GM21381 (cell line): Measurements from ENCODE around the gene RNF217.

ENCODE experiments used
- ATAC-seq: cut with Tn5 transposase; IDR thresholded peaks from one replicate; pipeline ENCODE4 v1.9.1; 2021; ENCODE audit warnings: mild to moderate bottlenecking, moderate library complexity; ENCODE audit not compliant: unreplicated experiment

The RNF217 gene

DNA sequence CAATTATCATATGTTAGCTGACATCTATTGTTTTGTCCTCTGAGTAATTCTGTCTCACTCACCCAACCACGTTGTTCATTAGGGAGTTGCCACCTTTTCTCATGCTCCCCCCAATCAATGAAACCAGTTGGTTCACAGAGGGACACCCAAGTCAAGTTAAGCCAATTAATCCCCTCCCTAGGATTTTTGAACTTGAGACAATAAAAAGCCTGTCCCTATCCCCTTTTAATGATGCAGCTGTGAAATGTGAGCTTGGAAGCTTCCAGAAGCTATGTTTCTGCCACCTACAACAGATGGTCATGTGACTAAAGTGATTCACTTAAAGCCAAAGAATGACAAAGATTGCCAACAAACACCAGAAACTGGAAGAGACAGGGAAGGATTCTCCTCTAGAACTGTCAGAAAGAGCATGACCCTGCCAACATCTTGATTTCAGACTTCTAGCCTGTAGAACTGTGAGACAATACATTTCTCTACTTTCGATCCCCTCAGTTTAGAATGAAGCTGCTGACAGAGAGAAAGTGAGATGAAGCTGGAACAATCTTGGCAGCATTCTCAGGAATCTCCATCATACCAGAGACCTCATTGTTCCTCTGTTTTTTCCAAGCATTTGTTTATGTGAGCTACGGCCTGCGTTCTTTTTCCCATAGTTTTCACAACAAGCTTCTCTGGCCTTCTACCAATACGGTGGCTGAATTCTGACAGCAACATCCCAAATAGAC is 133.5 kb downstream of the RNF217 start:
- no peak for ATAC-seq

DNA sequence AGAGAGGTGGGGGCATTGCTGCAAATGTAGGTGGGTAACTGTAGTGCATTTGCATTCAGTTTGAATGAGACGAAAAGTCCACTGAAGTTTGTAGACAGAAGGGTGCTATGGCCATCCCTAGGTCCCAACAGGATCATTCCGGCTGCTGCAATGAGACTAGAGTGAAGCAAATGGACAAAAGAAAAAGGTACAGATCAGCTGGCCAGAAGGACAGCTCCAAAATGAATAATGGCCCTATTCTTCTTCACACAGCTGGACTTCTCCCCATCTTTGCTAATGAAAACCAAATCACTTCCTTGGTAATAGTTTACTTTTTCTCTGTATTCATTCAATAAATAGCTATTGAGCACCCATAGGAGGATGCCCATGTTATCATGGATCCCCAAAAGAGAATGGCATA is 134.9 kb downstream of the RNF217 start:
- no peak for ATAC-seq

DNA sequence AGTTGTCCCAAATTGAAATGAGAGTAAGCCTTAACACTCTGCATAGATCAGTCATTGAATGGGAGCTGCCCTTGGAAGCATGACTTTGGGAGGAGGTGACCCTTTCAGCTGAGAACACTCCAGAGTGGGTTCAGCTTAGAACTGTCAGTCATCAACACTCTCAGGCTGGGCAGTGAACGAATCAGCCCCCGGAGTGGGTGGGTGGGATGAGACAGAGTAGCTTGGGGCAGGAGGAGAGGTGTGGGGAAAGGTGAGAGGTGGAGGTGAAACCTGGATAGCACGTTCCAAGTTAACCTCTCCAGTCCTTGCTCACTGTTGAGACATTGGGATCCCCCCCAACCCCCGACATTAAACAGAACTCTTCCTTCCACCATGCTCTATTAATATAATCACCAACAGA is 136.0 kb downstream of the RNF217 start:
- ATAC-seq, result no peak

DNA sequence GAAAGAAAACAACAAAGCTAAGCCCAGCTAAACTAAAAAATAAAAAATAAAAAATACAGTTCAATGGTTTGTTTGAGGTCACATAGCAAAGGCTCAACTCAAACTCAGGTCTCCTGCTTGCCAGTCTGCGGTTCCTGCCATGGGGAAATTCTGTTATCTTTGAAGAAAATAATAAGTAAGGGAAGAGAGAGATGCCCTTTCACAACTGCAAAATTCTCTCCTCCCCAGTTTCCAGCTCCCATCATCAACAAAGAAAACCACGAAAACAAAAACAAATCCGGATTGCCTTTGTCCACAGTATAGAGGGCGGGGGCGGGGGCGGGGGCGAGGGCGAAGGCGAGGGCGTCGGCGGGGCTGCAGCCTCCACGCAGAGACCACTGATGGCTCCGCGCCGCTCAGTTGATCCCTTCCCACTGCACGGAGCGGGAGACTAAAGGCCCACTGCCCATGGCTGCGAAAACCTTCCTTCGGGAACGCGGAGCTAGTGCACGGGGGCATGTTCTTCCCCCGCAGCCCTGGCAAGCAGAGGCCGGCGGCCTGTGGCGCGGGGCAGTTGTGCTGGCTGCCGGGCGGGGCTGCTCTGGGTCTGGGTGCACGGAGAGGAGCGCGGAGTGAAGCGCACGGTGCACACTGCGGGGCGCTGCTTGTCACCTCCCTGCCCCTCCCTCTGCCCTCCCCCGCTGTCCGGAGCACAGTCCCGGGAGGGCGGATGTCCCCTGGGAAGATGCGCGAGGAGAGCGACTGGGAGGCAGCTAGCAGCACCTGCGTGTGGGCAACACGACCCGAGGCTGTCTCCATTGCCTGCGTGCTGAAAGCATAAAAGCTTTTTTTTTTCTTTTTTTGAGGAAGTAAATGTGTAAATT is 137.2 kb downstream of the RNF217 start:
- ATAC-seq, result no peak

DNA sequence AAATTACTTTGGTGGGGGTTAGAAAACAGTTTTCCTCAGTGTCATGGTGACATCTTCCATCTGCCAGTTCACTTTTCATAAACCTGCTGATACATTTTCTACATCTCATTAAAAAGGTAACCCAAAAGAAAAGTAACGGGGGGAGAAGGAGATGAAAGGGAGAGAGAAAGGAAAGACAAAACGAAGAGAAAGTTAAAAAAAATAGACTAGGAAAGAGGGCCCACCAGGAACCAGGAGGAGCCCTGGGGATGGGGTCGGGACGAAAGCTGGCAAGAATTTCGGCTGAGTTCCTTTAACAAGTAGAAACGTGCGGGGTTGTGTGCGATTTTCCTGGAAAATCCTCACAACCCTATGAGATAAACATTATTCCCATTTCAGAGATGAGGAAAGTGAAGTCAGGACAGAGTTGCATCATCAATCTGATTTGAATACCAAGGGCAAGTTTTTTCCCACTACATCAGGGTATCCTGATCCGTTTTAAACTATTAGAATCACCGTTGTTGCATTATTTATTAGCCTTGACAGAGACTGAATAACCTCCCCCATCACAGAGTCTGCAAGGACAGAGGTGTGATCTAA is 137.9 kb downstream of the RNF217 start:
- ATAC-seq, result no peak

DNA sequence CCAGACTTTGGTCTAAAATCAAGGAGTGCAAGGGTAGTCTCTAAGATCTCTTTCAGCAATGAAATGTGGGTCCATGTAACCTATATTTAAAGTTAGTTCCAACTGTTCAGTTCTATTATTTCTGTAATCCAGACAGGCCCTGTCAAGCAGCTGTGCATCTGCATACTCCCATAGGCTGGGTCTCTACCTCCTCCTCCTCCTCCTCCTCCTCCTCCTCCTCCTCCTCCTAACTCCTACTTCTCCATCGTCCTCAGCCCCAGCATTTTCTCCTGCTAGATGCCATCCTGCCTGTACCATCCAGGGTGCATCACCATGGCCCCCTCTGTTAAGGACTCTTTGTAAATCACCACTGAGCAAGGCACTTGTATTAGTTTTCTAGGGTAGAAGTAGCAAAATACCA is 138.9 kb downstream of the RNF217 start:
- no peak for ATAC-seq

DNA sequence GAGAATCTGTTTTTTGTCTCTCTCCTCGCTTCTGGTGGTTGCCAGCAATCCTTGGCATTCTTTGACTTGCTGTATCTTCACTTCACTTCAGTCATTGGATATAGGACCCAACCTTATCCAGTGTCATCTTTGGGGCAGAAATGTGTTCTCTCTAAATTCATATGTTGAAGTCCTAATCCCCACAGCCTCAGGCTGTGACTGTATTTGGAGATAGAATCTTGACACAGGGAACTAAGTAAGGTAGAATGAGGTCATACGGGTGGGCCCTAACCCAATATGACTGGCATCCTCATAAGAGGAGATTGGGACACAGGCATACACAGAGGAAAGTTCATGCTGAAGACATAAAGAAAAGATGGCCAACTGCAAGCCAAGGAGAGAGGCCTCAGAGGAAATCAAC is 139.4 kb downstream of the RNF217 start:
- ATAC-seq, result no peak

DNA sequence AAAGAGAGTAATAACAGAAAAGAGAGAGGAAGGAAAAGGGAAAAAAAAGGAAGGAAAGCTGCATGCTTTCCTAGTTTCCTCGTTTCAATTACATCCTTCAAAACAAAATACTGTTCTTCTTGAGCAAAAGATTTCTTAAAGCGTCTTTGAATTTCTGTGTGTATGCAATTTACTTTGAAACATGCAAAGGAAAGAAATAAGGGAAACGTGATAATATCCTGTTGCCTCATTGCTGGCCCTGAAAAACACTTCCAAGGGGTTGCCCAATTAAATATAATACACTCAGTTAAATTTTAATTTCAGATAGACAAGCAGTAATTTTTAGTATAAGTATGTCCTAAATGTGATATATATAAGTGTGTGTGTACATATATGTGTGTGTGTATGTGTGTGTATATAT is 140.2 kb downstream of the RNF217 start:
- ATAC-seq, result no peak

DNA sequence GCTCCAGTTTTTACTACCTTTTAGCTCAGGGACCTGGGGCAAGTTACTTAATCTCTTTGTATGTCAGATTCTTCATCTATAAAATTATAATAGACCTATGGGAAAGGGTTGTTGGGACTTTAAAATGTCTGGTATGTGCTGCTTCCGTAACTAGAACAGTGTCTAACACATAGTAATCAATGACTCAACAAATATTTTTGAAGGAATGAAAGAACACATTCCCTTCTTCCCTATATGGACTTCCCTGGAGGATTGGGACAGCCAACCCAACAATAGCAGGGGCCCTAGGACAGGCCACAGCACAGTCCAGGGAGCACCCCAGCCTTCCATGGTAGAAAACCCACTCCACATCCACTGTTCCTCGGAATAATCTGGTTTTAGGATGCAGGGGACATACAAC is 140.7 kb downstream of the RNF217 start:
- no peak for ATAC-seq

DNA sequence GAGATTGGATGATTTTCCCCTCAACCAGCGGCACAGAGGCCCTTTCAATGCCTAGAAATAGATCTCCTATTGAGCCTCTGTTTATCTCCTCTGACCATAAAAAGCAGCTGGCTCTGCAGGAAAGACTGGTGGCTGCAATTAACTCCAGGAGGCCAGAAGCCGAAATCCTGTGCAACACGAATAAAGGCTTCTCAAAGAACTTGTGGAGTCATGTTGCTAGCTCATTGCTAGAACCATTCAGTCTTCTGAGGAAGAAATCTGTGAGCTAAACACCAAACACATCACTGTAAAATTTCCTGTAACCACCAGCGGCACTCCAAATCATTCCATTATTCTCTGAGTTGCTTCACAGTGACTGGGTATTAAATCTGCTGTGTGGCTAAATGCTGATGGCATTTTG is 142.2 kb downstream of the RNF217 start:
- no peak for ATAC-seq

DNA sequence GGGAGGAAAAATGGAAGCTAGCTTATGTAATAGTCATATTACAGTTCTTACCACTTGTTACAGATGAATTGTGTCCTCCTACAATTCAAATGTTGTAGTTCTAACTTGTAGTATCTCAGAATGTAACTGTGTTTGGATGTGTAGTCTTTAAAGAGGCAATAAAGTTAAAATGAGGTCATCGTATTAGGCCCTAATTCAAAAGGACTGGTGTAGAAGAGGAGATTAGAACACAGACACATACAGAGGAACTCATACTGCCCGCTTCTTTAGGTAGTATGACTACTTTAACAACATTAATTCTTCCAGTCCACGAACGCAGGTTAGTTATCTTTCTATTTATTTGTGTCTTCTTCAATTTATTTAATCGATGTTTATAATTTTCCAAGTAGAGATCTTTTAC is 144.8 kb downstream of the RNF217 start:
- no peak for ATAC-seq

DNA sequence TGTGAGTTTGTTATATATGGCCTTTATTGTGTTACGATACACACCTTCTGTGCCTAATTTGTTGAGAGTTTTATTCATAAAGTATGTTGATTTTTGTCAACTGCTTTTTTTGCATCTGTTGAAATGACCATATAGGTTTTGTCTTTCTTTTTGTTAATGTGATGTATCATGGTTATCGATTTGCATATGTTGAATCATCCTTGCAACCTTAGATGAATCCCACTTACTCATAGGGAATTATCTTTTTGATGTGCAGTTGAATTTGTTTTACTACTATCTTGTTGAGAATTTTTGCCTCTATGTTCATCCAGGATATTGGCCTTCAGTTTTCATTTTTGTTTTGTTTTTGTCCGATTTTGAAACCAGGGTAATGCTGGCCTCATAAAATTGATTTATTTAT is 145.7 kb downstream of the RNF217 start:
- no peak for ATAC-seq

DNA sequence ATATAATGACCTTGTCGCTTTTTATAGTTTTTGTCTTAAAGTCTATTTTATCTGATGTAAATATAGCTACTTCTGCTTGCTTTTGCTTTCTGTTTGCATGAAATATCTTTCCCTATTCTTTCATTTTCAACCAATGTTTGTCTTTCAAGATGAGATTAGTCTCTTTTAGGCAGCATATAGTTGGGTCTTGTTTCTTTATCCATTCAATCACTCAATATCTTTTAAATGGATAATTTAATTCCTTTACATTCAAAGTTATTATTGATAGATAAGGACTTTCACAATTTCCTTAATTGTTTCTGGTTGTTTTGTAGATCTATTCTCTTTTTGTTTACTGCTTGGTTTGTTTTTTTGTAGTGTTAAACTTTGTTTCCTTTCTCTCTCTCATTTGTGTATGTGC is 147.8 kb downstream of the RNF217 start:
- no peak for ATAC-seq

DNA sequence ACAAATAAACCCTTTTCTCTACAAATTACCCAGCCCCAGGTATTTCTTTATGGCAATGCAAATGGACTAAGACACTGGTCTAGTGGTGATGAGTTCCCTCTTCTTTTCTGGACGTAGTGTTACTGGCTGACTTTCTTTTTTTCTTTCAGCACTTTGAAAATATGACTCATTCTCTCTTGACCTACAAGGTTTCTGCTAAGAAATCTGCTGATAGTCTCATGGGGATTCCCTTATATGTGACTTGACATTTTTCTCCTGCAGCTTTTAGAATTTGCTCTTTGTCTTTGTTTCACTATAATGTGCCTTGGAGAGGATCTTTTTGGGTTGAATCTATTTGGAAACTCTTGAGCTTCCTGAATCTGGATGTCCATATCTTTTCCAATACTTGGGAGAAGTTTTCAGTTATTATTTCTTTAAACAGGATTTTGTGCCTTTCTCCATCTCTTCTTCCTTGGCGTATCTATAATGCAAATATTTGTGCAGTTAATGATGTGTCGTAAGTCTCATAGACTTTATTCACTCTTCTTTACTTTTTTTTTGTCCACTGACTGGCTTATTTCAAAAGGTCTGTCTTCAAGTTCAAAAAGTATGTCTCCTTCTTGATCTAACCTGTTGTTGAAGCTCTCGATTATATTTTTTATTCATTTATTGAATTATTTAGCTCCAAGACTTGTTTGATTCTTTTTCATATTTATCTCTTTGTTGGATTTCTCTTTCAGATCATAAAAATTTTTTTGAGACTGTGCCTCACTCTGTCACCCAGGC is 149.2 kb downstream of the RNF217 start:
- no peak for ATAC-seq

DNA sequence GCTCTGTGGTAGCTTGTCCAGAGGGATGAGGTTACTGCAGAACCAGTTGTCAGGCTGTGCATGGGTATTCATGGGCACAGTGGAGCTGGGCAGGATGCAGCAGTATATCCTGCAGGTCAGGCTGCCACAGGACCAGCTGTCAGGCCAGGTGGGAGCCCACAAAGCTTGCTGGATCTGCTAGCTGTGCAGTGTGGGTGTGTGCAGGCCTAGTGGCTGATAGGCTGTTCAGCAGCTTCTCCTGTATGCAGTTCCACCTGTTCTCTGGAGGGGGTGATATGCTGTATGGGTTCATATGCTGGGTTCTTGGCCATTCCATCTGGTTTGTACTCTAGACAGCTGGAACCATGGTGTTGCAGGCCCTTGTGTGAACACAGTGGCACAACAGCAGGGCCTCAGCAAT is 150.7 kb downstream of the RNF217 start:
- ATAC-seq, result no peak

DNA sequence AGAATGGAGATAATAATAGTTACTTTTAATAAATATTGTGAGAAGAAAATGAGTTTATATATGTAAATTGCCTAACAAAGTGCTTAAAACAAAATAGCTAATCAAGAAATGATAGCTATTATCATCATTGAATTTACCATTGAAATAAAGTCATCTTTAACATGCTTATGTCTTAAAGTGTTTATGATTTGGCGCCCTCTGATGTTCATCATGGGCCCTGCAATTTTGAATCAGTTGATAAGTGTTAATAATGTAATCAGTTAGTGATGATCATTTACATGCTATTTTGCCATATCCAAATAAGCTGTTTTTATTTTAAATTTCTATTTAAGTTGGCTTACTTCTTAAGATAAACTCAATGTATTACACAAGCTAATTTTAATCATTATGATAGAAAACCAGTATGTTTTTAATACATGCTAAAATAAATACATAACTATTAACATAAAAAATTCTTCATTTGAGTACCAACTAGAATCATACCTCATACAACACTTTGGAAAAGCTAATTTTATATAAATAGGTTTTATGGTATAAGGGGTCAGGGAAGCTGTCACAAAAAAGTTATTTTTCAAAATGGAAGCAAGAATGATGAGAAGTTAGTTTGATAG is 152.1 kb downstream of the RNF217 start:
- no peak for ATAC-seq

DNA sequence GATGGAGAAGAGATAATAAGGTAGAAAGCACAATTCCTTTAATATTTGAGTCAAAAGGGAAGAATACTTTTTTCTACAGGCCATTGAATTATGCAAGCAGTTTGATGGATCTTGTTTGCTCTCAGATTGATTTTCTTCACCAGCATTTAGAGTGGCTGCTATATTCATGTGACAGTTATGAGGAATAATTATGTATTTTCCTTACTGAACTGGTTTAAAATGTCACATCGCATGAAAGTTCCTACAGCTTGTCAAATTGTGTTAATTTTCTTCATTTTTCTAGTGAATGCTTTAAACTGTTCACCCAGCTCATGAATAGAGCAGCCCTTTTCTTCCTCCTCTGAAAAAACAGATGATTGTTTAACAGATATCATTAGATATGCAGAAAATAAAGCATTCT is 153.9 kb downstream of the RNF217 start:
- no peak for ATAC-seq

DNA sequence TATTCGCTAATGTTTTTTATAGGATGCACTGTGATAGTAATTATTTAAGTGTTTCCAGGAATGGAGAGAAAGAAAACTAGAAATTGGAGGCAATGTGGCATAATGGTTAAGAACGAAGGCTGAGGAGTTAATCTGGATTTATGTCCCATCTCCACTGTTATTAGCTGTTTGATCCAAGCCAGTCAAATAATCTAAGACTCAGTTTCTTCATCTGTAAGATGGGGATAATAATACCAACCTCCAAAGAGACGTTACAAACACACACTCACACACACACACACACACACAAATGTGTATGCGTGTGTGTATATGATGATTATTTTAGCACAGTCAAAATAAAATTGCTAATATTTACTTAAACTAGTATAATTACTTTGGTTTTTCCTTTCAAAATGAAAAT is 154.5 kb downstream of the RNF217 start:
- no peak for ATAC-seq

DNA sequence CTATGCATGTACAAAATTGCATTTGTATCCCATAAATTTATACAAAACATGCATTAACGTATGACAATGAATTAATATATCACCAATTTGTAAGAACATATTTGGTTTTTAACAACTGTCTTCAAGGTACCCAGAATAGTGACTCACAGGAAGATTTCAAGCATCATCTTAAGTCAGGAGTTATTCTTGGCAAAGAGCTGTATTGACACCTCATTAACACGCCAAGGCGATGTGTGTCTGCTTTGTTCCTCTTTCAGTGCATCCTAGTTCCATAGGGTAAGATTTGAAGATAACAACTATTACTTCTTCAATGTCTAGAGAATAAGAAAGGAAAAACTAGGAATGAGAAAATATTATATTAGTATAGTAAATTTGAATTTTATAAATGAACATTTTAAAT is 155.6 kb downstream of the RNF217 start:
- ATAC-seq, result no peak

DNA sequence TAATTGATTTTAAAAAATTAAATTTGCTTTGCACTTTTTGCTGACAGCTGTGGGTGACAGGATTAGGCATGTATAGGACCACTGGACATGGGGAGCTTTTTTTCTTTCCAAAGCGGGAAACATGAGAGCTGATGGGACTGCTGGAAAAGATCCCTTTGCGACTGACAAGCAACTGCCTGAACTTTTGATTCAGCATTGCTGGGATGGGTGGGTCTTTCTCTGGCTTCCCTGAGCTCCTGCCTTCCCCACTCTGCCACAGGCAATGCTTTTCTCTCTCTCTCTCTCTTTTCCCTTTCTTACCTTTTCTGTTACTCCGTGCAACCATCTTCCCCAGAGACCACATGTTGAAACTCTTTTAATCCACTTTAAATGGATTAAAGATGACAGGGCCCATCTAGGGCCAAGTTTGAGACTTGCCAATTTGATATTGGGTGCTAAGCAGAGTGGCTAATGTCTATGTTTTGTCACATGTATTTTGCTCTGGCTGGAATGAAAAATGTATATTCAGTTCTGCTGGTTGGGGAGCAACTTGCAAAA is 157.9 kb downstream of the RNF217 start:
- no peak for ATAC-seq

DNA sequence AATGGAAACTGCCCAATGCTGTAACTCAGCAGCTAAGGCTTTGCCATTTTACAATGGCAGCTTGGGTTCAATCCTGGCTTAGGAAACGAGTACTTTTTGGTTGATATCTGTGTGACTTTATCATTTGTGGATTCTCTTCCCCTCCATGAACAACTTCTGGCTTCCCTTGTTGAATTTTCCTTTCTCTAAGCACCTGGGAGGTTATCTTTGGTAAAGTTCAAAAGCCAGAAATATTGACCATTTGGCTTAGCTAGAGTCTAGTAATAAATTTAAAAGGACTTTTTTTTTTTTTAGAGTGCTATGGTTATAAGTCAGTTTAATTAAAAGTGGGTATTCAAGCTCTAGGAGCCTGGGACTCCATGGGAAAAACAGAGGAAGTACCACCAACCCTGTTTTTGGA is 159.7 kb downstream of the RNF217 start:
- ATAC-seq, result no peak
